ENCODE results near the gene TRIML2.
"Not testable (repeated sequence)": the region's sequence is repeated elsewhere in the genome, so short reads cannot be mapped to it uniquely, and the experiment has no call there.

TRIML2 gene

DNA sequence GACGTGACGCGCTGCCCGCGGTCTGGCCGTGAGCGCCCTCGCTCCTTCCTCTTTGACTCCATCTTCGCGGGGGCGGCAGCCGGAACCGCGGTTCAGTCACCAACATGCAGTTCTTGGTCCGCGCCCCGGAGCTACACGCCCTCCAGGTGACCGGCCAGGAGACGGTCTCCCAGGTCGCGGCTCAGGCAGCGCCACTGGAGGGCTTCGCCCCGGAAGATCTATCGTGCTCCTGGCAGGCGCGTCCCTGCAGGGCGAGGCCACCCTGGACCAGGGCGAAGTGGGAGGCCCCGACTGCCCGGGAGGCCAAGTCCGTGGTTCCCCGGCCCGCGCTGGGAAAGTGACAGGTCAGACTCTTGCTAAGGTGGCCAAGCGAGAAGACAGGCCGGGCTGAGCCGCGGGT lies 2.9 kb downstream of the TRIML2 start:
- DNase-seq (ENCODE audit: low read depth): no peak

DNA sequence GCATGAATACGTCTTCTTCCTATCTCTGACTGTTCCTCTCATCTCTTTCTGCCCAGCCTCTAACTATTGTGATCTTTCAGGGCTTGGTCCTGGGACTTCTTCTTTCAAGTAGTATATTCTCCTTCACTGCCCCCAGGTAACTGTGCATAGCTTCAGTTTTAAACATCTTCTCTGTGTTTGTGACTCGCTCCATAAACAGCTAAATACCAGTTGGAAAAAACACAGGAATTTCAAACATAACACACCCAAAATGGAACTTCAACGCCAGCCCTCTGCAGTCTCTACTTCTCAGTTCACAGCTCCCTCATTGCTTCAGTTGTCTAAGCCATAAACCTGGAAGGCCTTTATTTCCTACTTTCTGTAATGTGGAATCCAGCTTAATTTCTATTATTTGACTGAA lies 16.6 kb downstream of the TRIML2 start:
- no peak for DNase-seq (ENCODE audit: low read depth)

DNA sequence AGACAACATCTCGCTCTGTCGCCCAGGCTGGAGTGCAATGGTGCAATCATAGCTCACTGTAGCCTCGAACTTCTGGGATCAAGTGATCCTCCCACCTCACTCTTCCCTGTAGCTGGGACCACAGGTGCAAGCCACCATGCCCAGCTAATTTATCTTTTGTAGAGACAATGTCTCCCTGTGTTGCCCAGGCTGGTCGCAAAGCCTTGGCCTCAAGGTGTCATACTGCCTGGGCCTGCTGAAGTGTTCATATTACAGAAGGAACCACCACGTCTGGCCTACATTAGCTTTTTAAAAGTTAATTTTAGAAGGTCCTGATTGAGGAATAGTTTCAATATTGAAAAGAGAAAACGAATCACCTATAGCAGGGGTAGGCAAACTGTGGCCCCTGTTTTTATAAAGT lies 22.5 kb downstream of the TRIML2 start:
- DNase-seq (ENCODE audit: low read depth): no peak

DNA sequence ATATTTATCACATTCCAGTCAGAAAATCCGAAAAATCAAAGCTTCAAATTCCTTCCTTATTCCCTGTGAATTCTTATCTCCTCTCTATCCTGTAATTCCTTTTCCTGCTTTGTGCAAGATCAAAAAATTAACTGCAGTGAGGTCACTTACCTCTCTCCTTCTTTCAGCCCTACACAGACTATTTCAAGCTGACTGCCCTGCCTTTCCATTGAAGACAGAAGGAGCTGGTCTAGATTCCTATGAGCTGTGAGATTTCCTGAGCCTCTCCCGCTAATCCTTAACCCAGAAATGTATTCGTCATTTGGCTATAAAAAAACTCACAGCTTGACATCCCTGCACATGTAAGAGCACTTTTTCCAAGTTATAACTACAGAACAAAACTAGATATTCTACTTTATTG lies 26.6 kb downstream of the TRIML2 start:
- no peak for DNase-seq (ENCODE audit: low read depth)

DNA sequence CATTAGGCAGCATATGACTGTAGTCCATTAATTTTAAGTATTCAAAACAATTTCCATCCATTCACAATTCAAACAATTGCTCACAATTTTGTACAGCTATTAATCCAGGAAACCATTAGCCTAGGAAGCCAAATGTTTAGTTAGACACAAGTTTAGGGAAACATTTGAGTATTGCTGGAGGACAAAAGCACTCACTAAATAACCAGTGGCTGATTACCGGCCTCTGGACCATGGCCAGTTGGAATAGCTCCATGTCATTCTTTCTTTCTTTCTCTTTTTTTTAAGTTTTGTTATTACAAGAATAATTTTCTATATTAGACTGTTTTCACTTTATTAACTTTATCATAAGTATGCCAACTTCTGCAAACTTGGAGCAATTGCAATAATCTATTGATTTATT lies 31.3 kb downstream of the TRIML2 start:
- no peak for DNase-seq (ENCODE audit: low read depth)

DNA sequence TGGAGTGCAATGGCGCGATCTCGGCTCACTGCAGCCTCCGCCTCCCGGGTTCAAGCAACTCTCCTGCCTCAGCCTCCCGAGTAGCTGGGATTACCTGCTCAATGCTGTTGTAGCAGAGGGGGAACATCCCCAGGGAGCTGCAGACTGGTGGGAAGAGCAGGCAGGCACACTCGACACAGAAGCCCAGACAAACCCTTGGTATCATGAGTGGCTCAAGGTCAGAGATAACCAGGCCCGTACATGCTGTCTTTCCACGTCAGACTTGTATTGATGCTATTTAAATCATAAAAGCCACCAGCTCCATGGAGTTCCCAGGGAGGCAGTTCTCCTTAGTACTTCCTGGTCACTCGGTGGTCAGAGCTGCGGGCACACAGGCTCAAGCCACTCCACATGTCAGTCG lies 33.2 kb downstream of the TRIML2 start:
- no peak for DNase-seq (ENCODE audit: low read depth)

DNA sequence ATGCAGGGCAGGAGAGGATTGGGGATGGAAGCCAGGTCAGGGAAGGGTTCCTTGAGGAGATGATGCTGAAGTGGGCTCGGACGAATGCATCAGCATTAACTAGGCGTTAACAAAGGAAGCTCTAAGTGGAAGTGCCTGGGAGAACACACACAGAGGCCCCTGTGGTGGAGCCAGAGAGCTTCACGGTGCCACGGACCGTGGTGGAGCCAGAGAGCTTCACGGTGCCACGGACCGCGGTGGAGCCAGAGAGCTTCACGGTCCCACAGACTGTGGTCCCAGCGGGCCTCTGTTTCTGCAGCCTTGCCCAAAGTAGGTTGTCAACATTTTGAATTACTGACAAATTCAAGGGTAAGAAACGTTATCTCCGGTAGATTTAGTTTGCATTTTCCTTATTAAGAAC lies 48.3 kb downstream of the TRIML2 start:
- no peak for DNase-seq (ENCODE audit: low read depth)

DNA sequence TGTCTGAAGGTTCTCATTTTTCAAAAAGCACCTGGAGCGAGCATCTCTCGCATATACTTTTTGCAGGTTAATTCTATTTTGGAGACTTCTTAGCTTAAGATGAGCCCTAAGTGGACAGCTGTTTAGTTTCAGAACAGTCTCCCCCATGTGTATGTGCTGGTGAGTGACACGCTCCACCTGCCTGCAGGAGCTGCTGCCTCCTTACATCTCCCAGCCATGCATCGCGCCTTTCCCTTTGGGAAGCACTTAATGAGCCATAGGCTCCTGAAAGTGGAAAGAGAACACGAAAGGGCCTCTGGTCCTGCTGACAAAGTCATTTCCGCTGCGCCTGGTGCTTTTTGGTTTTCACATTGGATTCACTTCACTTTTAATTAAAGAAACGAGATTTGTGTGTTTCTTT lies 56.1 kb downstream of the TRIML2 start:
- DNase-seq (ENCODE audit: low read depth): no peak

DNA sequence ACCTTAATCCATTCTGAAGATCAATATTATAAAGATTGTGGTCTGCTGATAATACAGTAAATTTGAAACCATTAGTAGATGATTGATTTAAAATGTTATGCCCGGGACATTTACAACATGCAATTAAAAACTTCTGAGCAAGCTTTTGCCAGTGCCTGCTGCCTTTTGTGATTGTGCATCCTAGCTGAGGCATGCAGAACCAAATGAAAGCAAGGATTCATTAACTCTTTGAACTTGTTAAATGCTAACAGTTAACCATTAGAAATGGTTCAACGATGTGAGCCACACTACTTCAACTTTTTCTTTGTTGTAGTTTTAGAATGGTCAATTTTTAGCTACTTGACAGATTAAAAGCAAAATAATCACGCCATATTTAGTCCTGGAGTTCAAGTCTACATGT lies 62.7 kb downstream of the TRIML2 start:
- DNase-seq (ENCODE audit: low read depth): no peak

DNA sequence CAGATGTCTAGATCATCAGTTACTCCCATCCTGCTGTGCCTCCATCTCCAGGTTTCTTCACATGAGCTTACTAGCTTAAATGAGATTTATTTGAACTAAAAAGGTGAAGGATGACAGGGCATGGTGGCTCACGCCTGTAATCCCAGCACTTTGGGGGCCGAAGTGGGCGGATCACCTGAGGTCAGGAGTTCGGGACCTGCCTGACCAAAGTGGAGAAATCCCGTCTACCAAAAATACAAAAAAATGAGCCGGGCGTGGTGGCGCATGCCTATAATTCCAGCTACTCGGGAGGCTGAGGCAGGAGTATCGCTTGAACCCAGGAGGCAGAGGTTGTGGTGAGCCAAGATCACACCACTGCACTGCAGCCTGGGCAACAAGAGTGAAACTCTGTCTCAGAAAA lies 63.9 kb downstream of the TRIML2 start:
- not testable (repeated sequence) for DNase-seq (ENCODE audit: low read depth)

DNA sequence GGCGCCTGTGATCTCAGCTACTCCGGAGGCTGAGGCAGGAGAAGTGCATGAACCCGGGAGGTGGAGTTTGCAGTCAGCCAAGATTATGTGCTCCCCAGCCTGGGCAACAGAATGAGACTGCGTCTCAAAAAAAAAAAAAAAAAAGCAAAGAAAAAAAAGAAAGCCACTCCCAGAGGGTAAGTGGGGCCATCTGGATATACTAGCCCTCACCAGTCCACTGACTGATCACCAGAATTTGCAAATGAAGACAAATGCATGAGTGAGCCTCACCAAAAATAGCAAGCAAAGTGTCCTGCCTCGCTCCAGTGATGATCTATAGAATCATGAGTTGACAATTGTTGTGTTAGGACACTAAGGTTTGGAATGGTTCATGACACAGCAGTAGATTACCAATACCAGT lies 66.2 kb downstream of the TRIML2 start:
- DNase-seq (ENCODE audit: low read depth): no peak

DNA sequence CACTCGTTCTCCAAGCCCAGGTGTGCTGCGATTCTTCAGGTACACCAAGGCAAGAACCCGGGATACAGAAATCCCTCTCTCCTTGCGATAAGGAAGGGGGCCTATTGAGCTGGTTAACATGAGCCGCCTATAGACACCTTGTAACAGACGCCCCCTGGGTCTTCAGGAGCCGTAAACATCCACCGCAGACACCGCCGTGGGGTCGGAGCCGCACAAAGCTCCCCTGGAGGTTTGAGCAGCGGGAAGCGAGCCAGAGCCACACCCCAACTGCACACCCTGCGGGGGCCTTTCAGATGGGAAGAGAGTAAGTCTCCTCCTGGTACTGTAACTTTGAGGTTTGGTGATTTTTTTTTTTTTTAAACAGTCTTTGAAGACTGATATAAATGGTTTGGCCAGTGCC lies 67.2 kb downstream of the TRIML2 start:
- no peak for DNase-seq (ENCODE audit: low read depth)

DNA sequence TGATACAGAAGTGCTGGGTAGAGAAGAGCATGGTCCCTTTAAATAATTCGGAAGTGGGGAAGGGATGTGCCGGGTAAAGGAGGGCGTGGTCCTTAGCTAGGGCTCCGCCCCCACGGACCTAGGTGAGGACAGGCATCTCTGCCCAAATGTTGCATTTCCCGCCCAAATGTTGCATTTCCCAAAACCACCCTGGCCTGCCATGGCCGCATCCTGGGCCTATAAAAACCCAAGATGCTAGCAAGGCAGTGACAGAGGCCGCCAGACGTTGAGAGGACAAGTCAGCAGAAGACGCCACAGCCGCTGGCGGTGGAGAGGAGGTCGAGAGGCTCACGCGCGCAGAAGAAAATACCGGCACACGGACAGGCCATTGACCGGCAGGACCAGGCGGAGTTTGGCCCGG lies 67.7 kb downstream of the TRIML2 start:
- no peak for DNase-seq (ENCODE audit: low read depth)

All from activated T-helper 9 cell treated with anti-CD3 and anti-CD28 coated beads, Interleukin-2, amount 50 U/mL, for 16 hours (primary cell).